GM12875 (cell line): ENCODE data around the gene IL11RA.

Experiments used
- H3K4me3 ChIP-seq: one replicate; pipeline ENCODE4 v1.5.1; 2011; ENCODE audit warnings: low read depth, low read length, control low read depth
- CTCF ChIP-seq: IDR thresholded peaks from 2 replicates; pipeline ENCODE4 v1.5.1; 2011; ENCODE audit warnings: low read depth, mild to moderate bottlenecking, control low read depth, inconsistent platforms, low read length, moderate library complexity, borderline replicate concordance; ENCODE audit not compliant: insufficient read depth

The IL11RA gene

GRCh38 chr9:34623374-34624235 is 28.4 kb upstream of the IL11RA start:
- H3K4me3 ChIP-seq: no peak overlapping the region
- no peak for TF ChIP-seq CTCF

GRCh38 chr9:34624475-34625185 is 27.4 kb upstream of the IL11RA start:
- H3K4me3 ChIP-seq: no peak overlapping the region

GRCh38 chr9:34625186-34625486 is 26.8 kb upstream of the IL11RA start:
- no peak for TF ChIP-seq CTCF

More at GRCh38 chr9:34624475-34625185, 27.4 kb upstream of the IL11RA start:
- no peak for TF ChIP-seq CTCF

GRCh38 chr9:34627716-34628655 is 24.0 kb upstream of the IL11RA start:
- TF ChIP-seq CTCF: no peak

More at GRCh38 chr9:34625186-34625486, 26.8 kb upstream of the IL11RA start:
- H3K4me3 ChIP-seq: no peak overlapping the region

GRCh38 chr9:34628656-34629490 is 23.1 kb upstream of the IL11RA start, which contains the start of gene ARID3C:
Gene ARID3C, minus strand, starts transcription at chr9:34629066. Its CDS starts 1,052 bp downstream, at chr9:34628014.
- TF ChIP-seq CTCF: no peak
- H3K4me3 ChIP-seq: peak within 1 kb of the TSS; percentile 15

More at GRCh38 chr9:34627716-34628655, 24.0 kb upstream of the IL11RA start:
- no peak overlapping the region for H3K4me3 ChIP-seq

GRCh38 chr9:34629491-34629808 is 22.5 kb upstream of the IL11RA start:
- no peak for TF ChIP-seq CTCF
- H3K4me3 ChIP-seq: no peak overlapping the region
